ENCODE results near the gene ALG2.

DNA sequence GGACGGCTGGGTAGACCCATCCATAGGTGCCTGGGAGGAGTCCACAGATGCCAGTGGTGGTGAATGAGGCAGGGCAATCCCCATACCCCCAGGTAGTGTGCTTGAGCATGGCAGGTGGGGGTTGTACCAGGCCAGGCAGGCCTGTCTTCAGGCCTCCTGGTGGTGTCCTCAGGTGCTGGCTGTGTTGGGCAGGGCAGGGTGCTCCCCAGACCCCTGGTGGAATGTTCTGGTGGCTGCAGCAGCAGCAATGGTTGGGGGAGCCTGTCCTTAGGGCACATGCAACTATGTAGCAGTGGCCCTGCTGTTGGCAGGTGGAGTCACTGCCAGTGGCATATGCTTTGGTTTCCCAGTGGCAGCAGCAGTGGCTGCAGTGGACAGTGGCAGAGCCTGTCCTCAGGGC, 10.0 kb downstream of the ALG2 start:
- TF ChIP-seq, protein P1, sequence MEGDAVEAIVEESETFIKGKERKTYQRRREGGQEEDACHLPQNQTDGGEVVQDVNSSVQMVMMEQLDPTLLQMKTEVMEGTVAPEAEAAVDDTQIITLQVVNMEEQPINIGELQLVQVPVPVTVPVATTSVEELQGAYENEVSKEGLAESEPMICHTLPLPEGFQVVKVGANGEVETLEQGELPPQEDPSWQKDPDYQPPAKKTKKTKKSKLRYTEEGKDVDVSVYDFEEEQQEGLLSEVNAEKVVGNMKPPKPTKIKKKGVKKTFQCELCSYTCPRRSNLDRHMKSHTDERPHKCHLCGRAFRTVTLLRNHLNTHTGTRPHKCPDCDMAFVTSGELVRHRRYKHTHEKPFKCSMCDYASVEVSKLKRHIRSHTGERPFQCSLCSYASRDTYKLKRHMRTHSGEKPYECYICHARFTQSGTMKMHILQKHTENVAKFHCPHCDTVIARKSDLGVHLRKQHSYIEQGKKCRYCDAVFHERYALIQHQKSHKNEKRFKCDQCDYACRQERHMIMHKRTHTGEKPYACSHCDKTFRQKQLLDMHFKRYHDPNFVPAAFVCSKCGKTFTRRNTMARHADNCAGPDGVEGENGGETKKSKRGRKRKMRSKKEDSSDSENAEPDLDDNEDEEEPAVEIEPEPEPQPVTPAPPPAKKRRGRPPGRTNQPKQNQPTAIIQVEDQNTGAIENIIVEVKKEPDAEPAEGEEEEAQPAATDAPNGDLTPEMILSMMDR (conservative IDR thresholded peaks at IDR 0.05; ENCODE audit: low read length), result no peak; the same call in 1 of the 2 replicates
- TF ChIP-seq EZH2phosphoT487 (IDR thresholded peaks at IDR 0.05; ENCODE audit: borderline replicate concordance), result no peak

Measured in Loucy (cell line).